SU-DHL-6 (cell line): ENCODE measurements around the gene MICOS13.

ENCODE experiments used
- H2AFZ ChIP-seq: fragments of 200-600 bp; sonication (generic); 2 replicates; pipeline ENCODE4 v1.6.1; 2014; ENCODE audit warnings: low read depth, mild to moderate bottlenecking, moderate library complexity, mixed read lengths, antibody characterized with exemption, low read length; ENCODE audit not compliant: severe bottlenecking
- H3F3A ChIP-seq: fragments of 200-600 bp; shearing (Covaris generic); 2 replicates; pipeline ENCODE4 v1.6.0; 2016; ENCODE audit warnings: antibody characterized with exemption, mild to moderate bottlenecking; ENCODE audit not compliant: insufficient read depth
- H3K27ac ChIP-seq: fragments of 200-600 bp; sonication (generic); 2 replicates; pipeline ENCODE4 v1.5.1; 2016; ENCODE audit warnings: low read depth, mild to moderate bottlenecking, low read length, moderate library complexity, mixed read lengths
- H3K27me3 ChIP-seq: fragments of 200-600 bp; sonication (generic), shearing (Covaris generic); 2 replicates; pipeline ENCODE4 v1.6.0; 2014; ENCODE audit warnings: mild to moderate bottlenecking, low read length
- H3K36me3 ChIP-seq: fragments of 200-600 bp; sonication (generic); 2 replicates; pipeline ENCODE4 v1.6.1; 2014; ENCODE audit warnings: mild to moderate bottlenecking, low read length, mixed read lengths
- H3K4me2 ChIP-seq: fragments of 300-600, 200-600 bp; shearing (Covaris generic), sonication (generic); 2 replicates; pipeline ENCODE4 v1.6.0; 2014; ENCODE audit warnings: low read length, low read depth, mild to moderate bottlenecking; ENCODE audit not compliant: poor library complexity, severe bottlenecking
- H3K4me3 ChIP-seq: fragments of 200-600 bp; sonication (generic); 2 replicates; pipeline ENCODE4 v1.5.1; 2014; ENCODE audit warnings: antibody characterized with exemption, low read length, mild to moderate bottlenecking, mixed read lengths; ENCODE audit not compliant: insufficient read depth, poor library complexity, severe bottlenecking
- H3K79me2 ChIP-seq: fragments of 200-600 bp; sonication (generic); 2 replicates; pipeline ENCODE4 v1.6.1; 2014; ENCODE audit warnings: mild to moderate bottlenecking, low read length, moderate library complexity; ENCODE audit not compliant: insufficient read depth
- H3K9ac ChIP-seq: fragments of 200-600 bp; sonication (generic); 2 replicates; pipeline ENCODE4 v1.7.0; 2014; ENCODE audit warnings: mild to moderate bottlenecking, low read length
- H3K9me2 ChIP-seq: fragments of 200-600 bp; sonication (generic); replicated peaks from 2 replicates; pipeline ENCODE4 v1.6.1; 2014; ENCODE audit warnings: low read length; ENCODE audit not compliant: insufficient read depth
- H3K9me3 ChIP-seq: fragments of 200-600 bp; sonication (generic); 2 replicates; pipeline ENCODE4 v1.6.1; 2014; ENCODE audit warnings: low read length, mixed read lengths; ENCODE audit not compliant: insufficient read depth
- H4K20me1 ChIP-seq: fragments of 200-600 bp; sonication (generic); 2 replicates; pipeline ENCODE4 v1.6.1; 2014; ENCODE audit warnings: low read depth, mild to moderate bottlenecking, antibody characterized with exemption, low read length, moderate library complexity, mixed read lengths
- EZH2phosphoT487 ChIP-seq: fragments of 200-600 bp; sonication (generic), shearing (Covaris generic); conservative IDR thresholded peaks from 2 replicates; pipeline ENCODE4 v1.6.1; 2018; ENCODE audit warnings: mild to moderate bottlenecking, antibody characterized with exemption, low read length, moderate library complexity, mixed read lengths
- TF ChIP-seq, protein P1 (sequence below): fragments of 200-600 bp; sonication (generic); IDR thresholded peaks from one replicate; pipeline ENCODE4 v1.5.1; 2017; ENCODE audit warnings: antibody characterized with exemption, mild to moderate bottlenecking, low read length, moderate library complexity; ENCODE audit not compliant: insufficient read depth, poor library complexity, severe bottlenecking

The MICOS13 gene

DNA sequence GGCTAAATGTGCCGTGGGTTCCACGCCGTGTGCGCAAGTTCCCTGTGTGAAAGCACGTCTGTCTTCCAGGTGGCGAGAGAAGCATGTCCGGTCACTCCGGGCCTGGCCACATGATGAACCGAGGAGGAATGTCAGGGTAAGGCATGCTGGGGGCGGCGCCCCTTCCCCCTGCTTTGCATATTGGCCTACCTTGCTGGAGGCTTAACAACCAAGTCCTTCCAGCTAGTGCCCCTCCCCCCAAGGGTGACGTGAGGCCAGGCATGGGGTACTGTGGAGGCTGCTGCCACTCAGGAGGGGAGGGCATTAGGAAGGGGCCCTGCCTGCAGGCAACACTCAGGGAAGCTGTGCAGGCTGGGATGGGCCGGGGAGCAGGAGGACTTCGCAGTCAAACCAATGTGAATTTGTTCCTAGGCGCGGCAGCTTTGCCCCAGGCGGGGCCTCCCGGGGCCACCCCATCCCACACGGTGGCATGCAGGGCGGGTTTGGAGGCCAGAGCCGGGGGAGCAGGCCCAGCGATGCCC lies 12.5 kb downstream of the MICOS13 start:
- TF ChIP-seq, protein P1, sequence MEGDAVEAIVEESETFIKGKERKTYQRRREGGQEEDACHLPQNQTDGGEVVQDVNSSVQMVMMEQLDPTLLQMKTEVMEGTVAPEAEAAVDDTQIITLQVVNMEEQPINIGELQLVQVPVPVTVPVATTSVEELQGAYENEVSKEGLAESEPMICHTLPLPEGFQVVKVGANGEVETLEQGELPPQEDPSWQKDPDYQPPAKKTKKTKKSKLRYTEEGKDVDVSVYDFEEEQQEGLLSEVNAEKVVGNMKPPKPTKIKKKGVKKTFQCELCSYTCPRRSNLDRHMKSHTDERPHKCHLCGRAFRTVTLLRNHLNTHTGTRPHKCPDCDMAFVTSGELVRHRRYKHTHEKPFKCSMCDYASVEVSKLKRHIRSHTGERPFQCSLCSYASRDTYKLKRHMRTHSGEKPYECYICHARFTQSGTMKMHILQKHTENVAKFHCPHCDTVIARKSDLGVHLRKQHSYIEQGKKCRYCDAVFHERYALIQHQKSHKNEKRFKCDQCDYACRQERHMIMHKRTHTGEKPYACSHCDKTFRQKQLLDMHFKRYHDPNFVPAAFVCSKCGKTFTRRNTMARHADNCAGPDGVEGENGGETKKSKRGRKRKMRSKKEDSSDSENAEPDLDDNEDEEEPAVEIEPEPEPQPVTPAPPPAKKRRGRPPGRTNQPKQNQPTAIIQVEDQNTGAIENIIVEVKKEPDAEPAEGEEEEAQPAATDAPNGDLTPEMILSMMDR, result no peak
- no peak for TF ChIP-seq EZH2phosphoT487
- Histone ChIP-seq H3F3A (no peaks in the 10 kb centered on the region), H3K27me3 (no peaks in the 10 kb centered on the region), H3K9ac (no peak overlapping the region), H3K4me3 (no peak overlapping the region), H2AFZ (no peak overlapping the region), H3K4me2 (no peak overlapping the region), H3K9me2 (no peaks in the 10 kb centered on the region), H3K36me3 (0 out of 2 replicates have a peak, but pooled peaks cover 3% of the 10 kb centered on the region), H3K27ac (no peak overlapping the region), H3K9me3 (no peaks in the 10 kb centered on the region), H3K79me2 (no peaks in the 10 kb centered on the region), H4K20me1 (peaks cover 2% of the 10 kb centered on the region; the same call in 1 of the 2 replicates)

DNA sequence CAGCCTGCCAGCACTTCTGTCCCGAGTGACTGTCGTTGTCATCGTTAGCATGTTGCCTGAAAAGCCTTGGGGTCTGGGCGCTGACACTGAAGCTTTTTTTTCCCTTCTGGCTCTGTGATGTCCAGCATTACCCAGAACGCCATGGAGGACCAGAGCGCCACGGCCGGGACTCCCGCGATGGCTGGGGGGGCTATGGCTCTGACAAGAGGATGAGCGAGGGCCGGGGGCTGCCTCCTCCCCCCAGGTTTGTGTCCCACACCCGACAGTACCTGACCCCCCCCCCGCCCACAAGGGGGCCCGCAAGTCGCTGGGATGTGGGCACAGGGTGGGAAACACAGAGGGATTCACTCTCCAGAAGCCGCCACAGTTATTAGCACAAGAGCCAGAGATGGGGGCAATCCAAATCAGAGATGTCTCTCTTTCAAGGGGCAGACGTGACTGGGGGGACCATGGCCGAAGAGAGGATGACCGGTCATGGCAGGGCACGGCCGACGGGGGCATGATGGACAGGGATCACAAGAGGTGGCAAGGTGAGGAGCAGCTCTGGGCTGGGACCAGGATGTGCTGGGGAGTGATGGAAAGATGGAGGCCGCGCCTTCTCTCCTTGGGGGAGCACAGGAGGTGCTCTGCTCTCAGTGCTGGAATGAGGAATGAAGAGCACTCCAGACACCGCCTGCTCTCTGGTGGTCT lies 13.2 kb downstream of the MICOS13 start:
- H3K27me3 ChIP-seq, result no peaks in the 10 kb centered on the region
- no peak overlapping the region for H3K9ac ChIP-seq
- no peak overlapping the region for H2AFZ ChIP-seq
- H3F3A ChIP-seq, result no peaks in the 10 kb centered on the region
- peaks cover 2% of the 10 kb centered on the region; the same call in 1 of the 2 replicates for H4K20me1 ChIP-seq
- no peaks in the 10 kb centered on the region for H3K79me2 ChIP-seq
- no peaks in the 10 kb centered on the region for H3K9me2 ChIP-seq
- H3K4me3 ChIP-seq, result no peak overlapping the region
- no peak overlapping the region for H3K27ac ChIP-seq
- H3K9me3 ChIP-seq, result no peaks in the 10 kb centered on the region
- TF ChIP-seq EZH2phosphoT487, result no peak
- TF ChIP-seq, protein P1, result no peak
- 0 out of 2 replicates have a peak, but pooled peaks cover 3% of the 10 kb centered on the region for H3K36me3 ChIP-seq
- H3K4me2 ChIP-seq, result no peak overlapping the region

DNA sequence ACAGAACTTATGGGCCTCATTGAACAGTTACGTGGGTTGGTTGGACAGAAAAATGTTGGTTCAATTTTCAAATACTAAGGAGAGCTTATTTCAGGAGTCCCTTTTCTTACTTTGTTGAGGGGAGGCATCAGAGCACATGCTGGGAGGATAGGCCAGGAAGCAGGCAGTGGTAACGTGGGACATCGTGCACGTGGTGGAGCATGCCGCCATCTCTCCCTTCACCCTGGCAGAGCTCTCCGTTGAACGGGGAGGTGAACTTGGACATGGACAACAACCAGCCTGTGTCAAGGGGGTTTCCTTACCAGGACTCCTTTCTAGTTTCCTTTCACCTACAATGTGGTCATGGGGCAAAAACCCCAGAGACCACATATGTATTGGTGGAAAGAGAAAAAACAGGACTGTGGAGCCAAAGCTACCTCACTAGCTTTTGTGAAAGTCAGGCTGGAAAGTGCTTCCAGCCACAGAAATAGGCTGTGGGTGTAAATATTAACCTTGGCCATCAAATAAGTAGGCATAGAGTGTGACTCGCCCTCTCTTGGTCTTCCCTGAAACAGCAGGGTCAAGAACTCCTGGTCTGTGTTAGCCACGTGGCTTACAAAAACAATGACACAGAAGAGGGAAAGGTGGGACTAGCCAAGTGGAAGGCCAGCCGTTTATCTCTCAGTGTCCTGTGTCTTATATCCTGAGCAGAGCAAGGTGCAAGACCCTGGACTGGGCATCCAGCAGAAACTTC lies 14.4 kb downstream of the MICOS13 start:
- no peaks in the 10 kb centered on the region for H3K9me3 ChIP-seq
- no peak overlapping the region for H2AFZ ChIP-seq
- H3F3A ChIP-seq, result no peaks in the 10 kb centered on the region
- no peak overlapping the region for H3K4me2 ChIP-seq
- no peak overlapping the region for H3K9ac ChIP-seq
- H4K20me1 ChIP-seq, result peaks cover 2% of the 10 kb centered on the region; the same call in 1 of the 2 replicates
- TF ChIP-seq EZH2phosphoT487, result no peak
- TF ChIP-seq, protein P1, result no peak
- 0 out of 2 replicates have a peak, but pooled peaks cover 3% of the 10 kb centered on the region for H3K36me3 ChIP-seq
- H3K79me2 ChIP-seq, result no peaks in the 10 kb centered on the region
- H3K27ac ChIP-seq, result no peak overlapping the region
- no peak overlapping the region for H3K4me3 ChIP-seq
- no peaks in the 10 kb centered on the region for H3K9me2 ChIP-seq
- no peaks in the 10 kb centered on the region for H3K27me3 ChIP-seq
